ENCODE results near the gene SAP30L.
A peak's percentile ranks its signal among the peaks of the same experiment; 100 is the strongest.

Gene SAP30L, protein sequence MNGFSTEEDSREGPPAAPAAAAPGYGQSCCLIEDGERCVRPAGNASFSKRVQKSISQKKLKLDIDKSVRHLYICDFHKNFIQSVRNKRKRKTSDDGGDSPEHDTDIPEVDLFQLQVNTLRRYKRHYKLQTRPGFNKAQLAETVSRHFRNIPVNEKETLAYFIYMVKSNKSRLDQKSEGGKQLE

DNA sequence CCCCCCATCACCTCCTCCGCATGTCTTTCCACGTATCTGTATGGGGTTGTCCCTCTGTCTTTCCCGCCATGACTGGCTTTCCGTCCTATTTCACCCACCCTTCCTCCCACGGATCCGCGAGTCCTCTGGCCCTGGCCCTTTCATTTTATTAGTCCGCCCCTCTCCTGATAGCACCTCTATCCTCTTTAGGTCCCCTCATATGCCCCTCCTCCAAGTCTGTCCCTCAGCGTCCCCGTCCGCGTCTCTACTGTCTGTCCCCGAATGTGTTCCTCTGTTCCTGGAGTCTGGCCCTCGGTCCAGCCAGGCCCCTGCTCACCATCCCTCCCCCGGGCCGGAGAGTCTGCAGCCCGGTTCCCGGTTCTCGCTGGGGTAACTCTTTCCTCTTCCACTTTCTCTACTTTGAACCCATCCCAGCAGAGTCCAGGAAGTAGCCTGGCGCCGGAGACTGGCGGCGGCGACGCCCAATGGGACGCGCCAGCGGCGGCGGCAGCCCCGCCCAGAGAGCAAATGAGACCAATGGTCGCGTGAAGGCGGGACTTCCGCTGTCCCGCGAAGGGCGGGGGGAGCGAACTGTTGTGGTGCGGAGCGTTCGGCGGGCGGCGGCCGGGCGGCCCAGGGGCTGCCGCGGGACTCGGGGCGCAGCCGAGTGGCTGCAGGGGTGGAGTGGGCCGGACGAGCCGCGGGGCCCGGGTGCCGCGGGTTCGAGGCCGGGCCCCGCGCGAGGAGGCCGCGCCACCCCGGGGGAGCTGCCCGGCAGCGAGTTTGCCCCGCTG lies at the start of gene SAP30L:
Gene SAP30L (plus strand): TSS at position 576 of the 773 bp plus-strand sequence. CDS start 608 bp downstream, outside the sequence.
- peak; percentile 97 for DNase-seq

DNA sequence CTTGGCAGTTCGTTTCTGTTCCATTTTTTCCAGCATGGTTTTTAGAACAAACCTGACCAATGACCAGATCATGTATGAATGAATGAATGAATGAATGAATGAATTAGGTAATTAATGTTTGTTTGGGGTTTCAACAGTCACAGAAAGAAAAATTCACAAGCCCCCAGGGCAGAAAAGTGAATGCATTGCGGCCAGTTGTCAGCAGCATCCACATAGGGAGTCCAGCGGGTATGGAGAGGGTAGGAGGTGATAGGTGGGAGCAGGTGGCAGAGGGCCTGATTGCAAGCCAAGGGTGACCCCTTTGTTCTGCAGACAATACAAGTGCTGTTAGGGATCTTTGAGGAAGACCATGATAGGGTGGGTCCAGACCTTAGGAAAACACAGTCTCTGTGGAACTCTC lies 49.7 kb upstream of the SAP30L start:
- no peak for DNase-seq

DNA sequence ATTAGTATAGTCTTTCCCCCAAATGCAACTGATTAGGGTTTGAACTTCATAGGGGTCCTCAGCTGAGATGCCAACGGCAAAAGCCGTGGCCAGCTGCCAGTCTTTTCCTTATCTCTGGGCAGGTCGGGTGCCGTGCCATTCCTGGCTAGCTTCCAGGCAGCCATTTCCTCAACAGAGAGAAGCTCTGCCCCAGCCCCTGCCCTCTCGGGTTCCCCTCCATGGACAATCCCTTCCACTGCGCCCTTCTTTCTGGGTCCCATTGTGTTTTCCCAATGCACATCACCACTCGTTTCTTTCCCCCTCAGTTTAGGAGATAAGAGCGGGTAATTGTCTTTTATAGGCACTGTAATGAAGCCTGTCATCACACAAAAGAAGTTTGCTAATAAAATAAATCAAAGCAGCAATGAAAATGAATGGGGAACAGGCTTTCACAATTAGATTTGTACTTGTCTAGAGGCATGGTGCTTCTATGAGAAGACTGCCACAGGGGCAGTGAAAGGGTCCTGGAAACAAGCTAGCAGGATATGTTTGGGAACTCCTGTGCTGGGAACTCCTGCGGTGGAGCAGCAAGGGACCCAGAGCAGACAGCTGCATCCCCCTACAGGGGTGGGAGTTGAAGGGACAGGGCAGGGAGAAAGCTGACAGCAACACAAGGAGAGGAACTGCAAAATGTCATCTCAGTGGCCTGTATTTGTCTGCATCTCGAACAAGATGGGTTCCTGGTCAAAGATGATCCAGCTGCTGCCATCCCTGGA lies 48.0 kb upstream of the SAP30L start:
- peak; percentile 77 for DNase-seq

DNA sequence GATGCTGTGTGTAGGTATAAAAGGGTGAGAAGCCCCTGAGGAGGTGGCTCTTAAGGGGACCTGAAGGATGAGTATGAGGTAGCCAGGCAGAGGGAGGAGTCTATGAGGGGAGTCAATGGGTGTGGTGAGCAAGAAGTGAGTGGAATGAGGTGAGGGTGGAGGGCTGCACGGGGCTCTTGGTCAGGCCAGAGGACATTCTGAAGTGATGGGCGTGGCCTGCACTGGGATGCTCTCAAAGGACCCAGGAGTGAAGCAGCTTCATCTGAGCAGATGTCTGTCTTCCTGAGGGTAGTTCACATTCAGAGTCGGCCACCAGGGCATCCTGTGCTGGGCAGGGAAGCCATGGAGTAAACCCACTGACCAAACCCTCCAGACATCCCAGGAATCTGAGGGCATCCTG lies 45.1 kb upstream of the SAP30L start:
- no peak for DNase-seq

DNA sequence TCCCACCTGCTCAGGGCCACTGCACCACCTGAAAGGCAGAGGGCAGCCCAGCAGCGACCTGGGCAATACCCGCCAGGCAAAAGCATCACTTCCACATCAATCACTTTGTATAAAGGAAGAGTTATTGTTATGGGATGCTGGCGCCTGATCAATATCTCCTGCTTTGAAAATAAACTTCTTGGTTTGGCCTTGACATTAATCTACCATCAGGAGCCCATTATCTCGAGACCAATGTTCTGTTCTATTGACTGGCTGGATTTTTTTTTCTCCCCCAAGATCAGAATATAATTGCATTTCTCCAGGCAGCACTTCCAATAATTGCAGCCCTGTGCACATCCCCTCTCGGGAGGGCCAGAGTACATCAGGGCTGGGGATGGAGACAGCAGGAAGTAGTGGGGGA lies 44.4 kb upstream of the SAP30L start:
- peak; percentile 7 for DNase-seq

DNA sequence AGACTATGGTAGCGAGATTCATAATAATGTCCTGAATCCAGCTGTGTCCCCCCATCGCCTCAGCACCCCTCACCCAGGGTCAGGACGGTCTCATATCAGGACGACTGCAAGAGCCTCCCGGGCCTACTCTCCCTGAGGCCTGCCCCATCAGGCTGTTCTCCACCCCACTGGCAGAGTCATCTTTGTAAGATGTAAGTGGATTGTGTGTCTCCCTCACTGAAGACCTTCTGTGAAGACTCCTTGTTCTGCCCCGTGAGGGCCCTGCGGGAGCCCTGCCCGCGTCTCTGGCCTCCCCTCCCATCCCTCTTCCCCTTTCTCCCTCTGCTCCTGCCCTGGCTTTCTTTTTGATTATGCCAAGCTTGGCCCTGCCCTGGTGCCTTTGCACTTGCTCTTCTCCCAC lies 43.9 kb upstream of the SAP30L start:
- no peak for DNase-seq

DNA sequence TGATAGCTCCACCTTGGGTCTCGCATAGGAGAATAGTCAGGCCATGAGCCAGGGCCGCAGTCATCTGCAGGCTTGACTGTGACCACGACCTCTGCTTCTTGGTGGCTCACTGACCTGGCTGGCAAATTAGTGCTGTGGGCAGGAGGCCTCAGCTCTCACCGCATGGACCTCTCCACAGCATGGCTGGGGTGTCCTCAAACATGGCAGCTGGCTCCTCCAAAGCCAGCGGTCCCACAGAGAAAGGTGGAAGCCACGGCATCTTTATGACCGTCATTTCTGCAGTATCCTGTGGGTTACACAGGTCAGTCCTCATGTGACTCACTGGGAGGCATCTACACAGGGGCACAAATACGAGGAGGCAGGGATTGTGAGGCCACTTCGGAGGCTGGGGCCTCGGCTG lies 43.2 kb upstream of the SAP30L start:
- no peak for DNase-seq

DNA sequence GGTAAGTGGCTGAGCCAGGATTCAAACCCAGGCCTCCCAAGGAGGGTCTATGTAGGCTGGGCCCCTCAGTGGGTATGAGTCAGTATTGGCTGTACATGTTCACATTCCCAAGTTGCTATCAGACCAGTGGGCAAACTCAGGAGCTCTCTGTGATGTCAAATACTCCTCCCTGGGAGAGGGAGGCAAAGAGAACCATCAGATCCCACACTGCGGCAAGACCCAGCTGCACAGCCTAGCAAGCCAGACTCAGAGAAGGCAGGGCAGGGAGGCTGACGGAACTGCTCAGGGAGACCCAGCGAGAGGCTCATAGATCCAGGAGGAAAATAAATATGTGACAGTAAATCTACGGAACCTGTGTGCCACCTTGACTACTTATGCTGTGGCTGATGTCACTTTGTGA lies 42.6 kb upstream of the SAP30L start:
- no peak for DNase-seq

DNA sequence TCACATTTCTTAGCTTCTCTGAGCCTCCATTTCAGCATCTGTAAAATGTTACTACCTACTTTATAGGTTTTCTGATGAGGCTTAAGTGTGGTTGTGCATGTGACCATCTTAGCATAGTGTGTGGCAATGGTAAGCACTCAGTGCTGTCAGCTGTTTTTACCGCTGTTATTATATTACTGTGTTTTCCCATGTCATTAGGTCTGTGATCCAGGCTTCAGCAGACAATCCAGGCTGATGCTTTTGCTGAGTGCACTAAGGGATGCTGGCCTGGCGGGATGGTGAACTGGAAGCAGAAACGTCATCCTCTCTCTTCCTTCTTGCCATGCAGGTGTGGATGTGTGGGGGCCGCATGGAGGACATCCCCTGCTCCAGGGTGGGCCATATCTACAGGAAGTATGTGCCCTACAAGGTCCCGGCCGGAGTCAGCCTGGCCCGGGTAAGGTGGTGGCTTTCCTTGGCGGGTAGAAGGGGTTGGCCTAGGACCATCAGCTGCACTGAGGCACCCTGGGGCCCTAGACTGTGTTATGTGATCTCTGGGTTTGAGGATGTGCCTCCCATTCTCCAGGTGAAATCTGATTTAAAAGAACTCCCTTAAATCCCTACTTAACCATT lies 41.9 kb upstream of the SAP30L start:
- no peak for DNase-seq

DNA sequence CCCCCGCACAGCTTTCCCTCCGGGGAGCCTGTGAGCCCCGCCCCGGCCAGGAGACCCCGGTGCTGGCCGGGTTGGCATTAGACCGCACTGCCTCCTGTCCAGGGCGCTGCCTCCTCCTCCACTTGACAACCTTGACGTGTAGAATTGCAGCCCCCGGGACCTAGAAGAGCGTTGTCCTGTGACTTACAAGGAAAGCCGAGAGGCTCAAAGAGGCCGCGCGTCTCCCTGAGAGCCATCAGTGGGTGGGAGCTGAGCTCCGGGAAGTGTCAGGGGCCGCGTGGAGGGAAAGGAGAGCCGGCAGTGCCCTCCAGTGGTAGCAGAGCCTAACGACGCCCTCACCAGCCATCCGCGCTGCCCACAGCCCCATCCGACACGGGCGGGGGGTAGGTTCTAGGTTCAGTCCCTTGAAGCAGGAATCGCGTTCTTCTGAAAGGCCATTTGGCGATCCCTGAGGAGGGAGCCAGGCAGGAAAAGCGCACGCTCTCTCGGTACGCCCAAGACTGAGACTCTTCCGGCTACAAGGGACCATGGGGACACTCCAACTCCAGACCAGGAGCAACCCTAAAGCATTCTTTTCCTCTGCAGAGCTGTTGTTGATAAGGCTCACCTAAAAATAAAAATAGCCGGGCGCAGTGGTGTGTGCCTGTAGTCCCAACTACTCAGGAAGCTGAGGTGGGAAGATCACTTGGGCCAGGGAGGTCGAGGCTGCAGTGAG lies 40.6 kb upstream of the SAP30L start:
- DNase-seq, result peak; percentile 89

DNA sequence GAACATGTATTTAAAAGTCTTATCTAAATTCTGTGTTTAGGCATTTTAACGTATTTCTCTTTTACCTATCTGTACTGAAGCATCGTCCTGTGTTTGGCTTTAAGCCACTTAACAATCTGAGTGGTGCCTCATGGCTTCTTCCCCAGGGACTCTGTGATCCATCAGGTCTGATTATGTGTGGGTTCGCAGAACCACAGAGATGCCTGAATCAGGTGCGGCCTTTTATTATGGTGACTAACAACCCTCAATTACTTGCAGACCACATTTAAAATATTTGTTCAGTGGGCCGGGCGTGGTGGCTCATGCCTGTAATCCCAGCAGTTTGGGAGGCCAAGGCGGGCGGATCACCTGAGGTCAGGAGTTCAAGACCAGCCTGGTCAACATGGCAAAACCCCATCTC lies 39.6 kb upstream of the SAP30L start:
- DNase-seq, result peak; percentile 61

DNA sequence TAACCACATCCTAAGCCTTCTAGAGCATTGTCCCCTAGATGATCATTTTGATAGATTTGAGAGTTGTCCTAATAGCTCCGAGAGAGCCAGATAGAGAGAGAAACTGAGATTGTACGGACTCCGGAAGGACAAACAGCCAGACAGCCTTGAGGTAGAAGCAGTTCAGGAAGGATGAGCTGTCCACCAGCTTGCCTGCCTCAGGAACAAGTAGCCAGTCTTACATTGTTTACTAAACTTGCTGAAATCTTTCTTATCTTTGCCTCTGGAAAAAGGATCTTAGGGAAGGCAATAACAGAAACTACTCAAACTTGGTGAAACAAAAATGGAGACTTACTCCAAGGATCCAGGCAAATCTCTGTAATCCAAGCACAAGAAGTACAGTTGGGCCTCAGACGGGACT lies 39.0 kb upstream of the SAP30L start:
- no peak for DNase-seq

DNA sequence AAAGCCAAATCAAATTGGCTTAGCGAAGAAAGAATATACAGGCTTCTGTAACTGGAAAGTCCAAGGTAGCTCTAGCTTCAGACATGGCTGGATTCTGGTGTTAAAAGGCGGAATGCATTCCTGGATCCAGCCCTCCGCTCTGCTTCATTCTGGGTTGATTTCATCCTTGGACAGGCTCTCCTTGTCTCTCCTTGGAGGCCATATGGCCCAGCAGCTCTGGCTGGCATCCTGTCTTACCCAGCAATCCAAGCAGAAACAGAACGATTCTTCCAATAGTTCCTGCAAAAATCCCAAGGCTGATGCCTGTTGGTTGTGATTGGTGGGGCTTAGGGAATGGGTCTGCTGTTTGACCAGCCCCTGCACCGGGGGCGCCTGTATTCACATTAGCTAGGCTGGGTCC lies 37.0 kb upstream of the SAP30L start:
- no peak for DNase-seq

DNA sequence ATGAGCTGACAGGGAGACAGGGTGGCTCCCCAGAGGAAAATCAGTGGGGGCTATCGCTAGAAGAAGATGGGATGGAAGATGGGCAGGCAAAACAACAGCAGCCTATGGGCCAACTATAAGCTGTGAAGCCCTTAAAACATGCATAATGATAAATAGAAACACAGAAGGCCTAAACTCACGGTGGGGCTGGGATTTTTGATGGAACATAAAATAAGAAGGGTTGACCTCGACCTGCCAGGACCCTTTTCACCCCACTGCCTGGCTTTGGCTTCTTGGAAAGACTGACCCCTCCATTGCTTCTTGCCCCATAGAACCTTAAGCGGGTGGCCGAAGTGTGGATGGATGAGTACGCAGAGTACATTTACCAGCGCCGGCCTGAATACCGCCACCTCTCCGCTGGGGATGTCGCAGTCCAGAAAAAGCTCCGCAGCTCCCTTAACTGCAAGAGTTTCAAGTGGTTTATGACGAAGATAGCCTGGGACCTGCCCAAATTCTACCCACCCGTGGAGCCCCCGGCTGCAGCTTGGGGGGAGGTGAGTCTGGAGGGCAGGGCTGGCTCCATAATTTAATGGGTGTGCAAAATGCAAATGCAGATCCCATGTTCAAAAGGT lies 36.5 kb upstream of the SAP30L start:
- no peak for DNase-seq

DNA sequence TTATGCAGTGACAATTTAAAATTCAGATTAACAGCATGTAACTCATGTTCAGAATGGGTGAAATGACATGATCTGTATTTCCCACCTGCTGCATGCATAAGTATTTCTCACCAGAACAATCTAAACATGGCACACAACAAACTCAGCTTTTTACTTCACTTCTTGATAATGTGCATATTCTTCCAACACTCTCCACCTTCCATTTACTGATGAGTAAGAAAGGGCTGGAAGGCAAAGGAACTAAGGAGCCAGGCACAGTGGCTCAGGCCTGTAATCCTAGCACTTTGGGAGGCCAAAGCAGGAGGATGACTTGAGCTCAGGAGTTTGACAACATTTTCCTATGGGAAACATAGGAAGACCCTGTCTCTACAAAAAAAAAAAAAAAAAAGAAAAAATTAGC lies 35.8 kb upstream of the SAP30L start:
- DNase-seq, result no peak

DNA sequence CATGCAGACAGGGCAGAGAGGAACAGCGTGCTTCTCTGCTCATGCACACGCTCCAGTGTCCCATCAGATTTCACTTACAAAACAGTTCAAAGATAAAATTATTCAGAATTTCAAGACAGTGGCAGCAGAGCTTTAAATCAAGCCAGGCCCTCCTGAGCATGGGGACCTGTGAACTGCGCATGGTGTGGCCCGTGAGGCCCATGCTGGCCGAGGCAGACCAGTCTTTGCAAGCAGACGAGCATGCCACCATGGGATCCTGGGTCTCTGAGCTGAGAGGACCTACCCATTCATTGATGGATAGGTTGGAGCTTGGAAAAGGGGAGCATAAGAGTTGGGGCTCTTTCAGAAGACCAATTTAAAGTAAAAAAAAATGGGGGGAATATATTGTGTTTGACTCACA lies 35.0 kb upstream of the SAP30L start:
- DNase-seq, result no peak

DNA sequence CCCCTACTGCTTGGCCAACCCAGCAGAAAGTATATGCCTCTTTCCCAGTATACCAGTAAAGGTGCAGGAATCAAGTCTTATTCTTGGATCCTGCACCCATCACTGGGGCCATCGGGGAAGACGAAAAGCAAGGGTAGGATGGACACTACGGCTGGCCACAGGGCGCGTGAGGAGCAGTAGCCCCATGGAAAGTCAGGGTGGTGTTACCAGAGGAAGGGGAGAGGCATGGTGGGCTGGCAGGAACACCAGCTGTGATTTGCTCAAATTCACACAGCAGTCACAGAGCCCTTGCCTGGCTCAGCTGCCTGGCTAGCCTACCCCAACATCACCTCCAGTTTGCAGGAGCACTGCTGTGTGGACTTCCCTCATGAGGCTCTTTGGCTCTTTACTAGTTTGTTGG lies 34.5 kb upstream of the SAP30L start:
- no peak for DNase-seq

DNA sequence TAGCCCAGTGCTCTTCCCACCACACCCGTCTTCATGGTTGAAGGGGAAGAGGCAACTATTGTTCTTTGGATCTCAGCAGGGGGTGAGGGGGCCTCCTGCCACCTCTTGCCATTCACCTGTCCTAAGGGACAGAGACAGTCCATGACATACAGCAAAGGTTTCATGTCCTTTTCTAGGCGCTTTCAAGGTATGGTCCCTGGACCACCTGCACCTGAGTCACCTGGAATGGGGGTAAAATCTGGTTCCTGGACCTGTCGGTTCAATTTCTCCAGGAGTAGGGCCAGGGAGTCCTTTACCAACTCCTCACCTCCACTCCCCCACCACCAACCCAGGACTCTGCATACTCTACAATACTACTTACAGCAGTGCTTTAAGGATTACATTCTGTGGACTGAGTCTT lies 33.5 kb upstream of the SAP30L start:
- DNase-seq, result no peak

DNA sequence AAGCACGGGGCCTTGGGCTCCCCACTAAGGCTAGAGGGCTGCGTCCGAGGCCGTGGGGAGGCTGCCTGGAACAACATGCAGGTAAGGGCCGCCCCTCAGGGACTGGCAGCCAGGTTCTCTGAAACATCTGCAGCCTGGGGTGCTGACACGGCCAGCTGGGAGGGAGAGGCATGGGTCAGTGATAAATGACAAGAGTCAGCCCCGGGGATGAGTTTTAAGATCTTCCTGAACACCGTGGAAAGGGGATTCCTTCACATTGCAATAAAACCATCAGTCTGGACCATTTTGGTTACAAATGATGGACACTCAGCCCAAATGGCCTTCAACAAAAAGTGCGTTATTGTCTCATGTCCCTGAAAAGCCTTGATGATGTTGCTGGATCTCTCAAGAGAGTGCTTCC lies 32.9 kb upstream of the SAP30L start:
- no peak for DNase-seq

DNA sequence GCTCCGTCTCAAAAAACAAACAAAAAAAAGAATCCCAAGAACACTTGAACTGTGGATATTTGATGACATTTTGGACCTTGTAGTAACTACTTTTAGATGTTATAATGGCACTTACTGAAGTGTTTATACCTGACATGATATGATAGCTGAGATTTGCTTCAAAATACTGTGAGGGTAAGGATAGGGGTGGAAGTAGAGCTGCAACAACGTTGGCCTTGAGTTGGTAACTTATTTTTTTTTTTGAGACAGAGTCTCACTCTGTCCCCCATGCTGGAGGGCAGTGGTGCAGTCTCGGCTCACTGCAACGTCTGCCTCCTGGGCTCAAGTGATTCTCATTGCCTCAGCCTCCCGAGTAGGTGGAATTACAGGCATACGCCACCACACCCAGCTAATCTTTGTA lies 30.7 kb upstream of the SAP30L start:
- no peak for DNase-seq

DNA sequence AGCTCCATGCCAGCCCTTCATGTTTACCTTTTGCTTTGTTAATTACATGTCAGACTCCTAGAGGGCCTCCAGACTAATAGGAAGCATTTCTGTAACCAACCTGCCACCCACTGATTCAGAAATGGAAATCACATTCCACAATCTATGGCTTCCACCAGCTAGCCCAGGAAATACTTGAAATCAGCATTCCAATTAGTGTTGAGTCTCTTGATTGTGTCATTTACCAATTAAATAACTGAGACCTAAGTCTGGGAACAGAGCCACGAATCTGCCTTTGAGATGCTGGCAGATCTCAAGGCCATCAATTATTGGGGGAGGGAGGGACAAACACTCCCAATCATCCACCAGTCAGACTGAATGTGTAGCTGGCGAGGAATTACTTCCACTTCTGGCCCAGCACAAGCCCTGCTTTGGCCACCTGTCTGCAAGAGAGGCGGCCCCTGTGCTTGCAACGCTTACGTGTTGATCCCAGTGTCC lies 27.4 kb upstream of the SAP30L start:
- DNase-seq, result peak; percentile 84

DNA sequence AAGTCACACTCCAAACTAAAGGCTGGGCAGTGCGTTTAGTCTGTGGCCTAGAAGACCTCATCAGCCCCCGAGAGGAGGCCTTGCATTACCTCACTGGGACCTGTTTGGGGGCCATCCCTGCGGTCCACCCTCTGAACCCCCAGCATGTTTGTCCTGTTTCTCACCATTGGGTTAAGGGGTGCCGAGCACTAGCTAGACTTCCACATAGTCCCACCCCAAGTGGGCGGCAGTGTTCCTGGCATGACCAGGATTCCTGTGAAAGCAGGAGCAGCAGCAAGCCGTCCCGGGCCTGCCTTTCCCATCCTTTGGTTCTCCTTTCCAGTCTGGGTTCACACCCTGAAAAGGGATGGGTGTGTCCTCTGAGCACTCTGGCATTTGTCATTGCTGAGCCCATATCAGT lies 26.6 kb upstream of the SAP30L start:
- no peak for DNase-seq

All from NCI-H69 (cell line).